ENCODE measurements around the gene ARHGAP31.
"Not testable (repeated sequence)": the region's sequence is repeated elsewhere in the genome, so short reads cannot be mapped to it uniquely, and the experiment has no call there.

ARHGAP31 gene

GRCh38 chr3:119322021-119322834 is 28.0 kb downstream of the ARHGAP31 start:
- DNase-seq = peak; percentile 63

GRCh38 chr3:119322835-119323722 is 28.9 kb downstream of the ARHGAP31 start:
- DNase-seq = peak; percentile 91

GRCh38 chr3:119323723-119324085 is 29.5 kb downstream of the ARHGAP31 start:
- no peak for DNase-seq

- DNase-seq = no peak
These were observed 30.7 kb downstream of the ARHGAP31 start for GRCh38 chr3:119324899-119325298.

- DNase-seq = no peak
These were observed 32.8 kb downstream of the ARHGAP31 start for GRCh38 chr3:119326976-119327375.

GRCh38 chr3:119329551-119329950 is 35.4 kb downstream of the ARHGAP31 start:
- DNase-seq = no peak

GRCh38 chr3:119330181-119330580 is 36.0 kb downstream of the ARHGAP31 start:
- no peak for DNase-seq

DNA sequence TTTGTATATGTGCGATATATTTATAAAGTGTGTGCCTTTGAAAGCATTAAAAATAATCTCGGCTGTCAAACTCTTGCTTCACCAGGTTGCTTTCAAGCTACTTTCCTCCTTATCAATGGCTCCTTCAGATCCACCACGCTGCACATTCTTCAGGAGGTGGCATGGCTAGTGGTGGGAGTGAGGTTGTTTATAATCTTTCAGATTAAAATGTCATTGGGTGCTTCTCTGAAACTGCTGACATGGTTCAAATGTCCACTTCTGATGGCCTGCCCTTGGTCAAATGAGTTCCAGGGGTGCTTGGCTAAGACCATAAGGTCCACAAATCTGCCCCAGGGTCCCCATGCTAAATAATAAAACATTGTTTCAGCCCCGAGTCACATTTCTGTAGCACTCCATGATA is 36.7 kb downstream of the ARHGAP31 start:
- DNase-seq = no peak

DNA sequence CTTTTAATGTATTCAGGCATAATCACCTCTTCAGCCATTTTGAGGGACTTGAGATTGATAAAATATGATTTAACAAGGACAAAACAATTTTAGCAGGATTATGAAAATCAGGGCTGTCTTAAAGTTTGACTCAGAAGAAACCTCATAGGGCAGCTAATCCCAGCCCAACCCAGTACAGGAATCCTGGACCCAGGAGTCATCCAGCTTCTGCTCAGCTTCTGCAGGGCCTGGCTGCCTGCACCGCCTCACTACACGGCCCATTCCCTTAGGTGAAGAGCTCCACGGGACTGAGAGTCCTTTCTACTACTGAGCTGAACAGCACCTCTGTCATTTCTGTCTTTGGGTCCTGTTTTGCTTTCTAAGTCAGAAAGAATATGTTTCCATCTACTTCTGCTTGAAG is 37.5 kb downstream of the ARHGAP31 start:
- DNase-seq = no peak

GRCh38 chr3:119333773-119334509 is 39.8 kb downstream of the ARHGAP31 start:
- DNase-seq = no peak

DNA sequence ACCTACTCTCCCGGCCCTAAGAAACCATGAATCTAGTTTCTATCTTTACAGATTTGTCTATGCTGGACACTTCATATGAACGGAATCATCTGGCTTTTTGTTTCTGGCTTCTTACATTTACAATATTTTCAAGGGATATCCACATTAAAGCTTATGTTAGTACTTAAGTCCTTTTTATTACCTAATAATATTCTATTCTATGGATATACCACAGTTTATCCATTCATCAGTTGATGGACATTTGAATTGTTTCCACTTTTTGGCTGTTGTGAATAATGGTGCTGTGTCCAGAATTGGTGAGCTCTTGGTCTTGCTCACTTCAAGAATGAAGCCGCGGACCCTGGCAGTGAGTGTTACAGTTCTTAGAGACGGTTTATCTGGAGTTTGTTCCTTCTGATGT is 42.6 kb downstream of the ARHGAP31 start:
- no peak for DNase-seq

- not testable (repeated sequence) for DNase-seq
These were observed 43.2 kb downstream of the ARHGAP31 start for GRCh38 chr3:119337407-119337806.

DNA sequence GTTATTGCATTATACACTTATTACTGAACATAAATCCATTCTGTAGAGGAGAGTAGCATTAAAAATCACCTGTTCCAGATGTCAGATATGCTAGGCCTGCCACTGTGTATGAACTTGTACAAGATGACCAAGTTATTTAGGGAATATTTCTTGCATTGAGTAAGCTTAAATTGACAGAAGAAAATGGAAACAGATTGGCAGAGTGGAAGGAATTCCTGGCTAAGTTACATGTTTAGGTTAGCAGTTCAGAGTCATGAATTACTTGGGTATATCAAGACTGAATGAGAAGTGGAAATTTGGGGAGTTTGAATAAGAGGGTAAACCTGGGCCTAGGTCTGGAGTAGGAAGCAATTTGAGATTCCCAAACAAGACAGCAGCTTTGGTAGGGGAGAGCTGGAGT is 44.6 kb downstream of the ARHGAP31 start:
- DNase-seq = no peak

- DNase-seq = no peak
These were observed 45.8 kb downstream of the ARHGAP31 start for GRCh38 chr3:119340014-119340413.

- DNase-seq = no peak
These were observed 46.3 kb downstream of the ARHGAP31 start for GRCh38 chr3:119340446-119340845.

- no peak for DNase-seq
These were observed 48.0 kb downstream of the ARHGAP31 start for GRCh38 chr3:119342176-119342575.

GRCh38 chr3:119343719-119344118 is 49.5 kb downstream of the ARHGAP31 start:
- DNase-seq = no peak

DNA sequence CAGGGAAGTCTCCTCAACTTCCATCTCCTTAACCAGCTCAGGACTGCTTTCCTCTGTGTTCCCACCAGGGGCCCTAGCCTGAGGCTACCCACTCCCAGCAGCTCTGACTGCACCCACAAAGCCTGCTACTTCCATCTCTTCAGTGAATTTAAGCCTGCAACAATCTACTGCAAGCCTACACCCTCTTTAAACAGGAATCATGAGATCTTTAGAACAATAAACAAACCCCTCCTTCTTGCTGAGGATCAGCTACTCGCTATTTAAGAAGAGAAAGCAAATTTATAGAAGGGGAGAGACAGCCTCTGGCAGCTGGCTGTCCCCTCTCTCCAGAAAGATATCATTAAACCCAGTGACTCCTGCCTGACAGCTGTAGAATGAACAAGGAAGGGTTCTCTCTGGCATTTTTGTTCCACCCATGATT is 51.9 kb downstream of the ARHGAP31 start:
- DNase-seq = no peak

GRCh38 chr3:119347036-119347435 is 52.9 kb downstream of the ARHGAP31 start:
- DNase-seq = no peak

DNA sequence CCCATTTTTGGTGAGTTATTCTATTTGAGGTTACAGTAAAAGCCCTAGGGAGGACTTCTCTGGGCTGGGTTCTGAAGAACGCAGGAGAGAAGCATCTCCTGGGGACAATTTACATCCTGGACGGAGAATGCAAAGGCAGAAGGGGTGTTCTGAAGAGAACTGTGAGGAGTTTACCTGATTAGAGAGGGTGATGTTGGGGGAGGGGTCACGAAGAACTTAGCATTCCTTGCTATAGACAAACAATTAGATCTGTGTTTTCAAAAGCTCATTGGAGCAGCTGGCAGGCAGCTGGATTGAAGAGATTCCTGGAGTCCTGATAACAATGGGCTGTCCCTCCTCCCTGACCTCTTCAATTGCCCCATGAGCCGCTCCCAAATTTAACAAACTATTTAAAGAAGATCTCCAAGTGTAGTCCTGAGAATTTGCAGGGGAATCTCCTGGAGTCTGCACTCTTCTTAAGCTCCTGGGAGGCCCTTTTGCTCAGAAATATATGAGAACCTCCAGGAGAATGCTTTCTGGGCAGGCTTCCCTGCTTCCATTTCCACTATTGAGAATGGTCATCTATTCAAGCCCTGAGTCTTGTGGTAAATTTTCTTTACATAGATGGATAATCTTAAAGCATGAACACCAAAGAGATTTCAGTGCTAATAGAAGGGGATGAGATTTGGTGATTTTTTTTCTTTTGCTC is 55.3 kb downstream of the ARHGAP31 start:
- DNase-seq = no peak

GRCh38 chr3:119350114-119350513 is 55.9 kb downstream of the ARHGAP31 start:
- DNase-seq = no peak

GRCh38 chr3:119351581-119351980 is 57.4 kb downstream of the ARHGAP31 start:
- DNase-seq = no peak
